ENCODE data around the gene FHAD1. TPM values are rescaled to one million over a fixed set of nuclear protein-coding genes. Genes with fewer than 3 reads are reported as not detected.

Gene FHAD1
- polyA plus RNA-seq, 3 donors = 0.67 to 0.69 TPM; not detected in 1

DNA sequence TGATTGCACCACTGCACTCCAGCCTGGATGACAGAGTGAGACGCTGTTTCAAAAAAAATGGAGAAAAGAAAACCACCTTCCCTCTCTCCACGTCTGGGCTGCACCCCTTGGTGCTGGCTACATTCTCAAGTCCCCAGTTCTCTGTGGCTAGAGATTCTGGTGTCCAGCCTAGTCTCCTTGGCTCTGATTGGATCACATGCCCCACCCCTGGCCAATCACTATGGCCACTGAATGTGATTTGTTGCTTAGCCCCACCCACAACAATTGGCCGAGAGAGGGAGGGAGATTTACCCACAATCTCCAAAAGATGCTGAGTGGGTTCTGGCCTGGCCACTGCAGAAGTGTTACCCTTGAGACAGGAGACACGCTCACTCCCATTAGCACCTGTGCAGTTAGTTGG, 39.4 kb downstream of the FHAD1 start:
- TF ChIP-seq, protein P1, sequence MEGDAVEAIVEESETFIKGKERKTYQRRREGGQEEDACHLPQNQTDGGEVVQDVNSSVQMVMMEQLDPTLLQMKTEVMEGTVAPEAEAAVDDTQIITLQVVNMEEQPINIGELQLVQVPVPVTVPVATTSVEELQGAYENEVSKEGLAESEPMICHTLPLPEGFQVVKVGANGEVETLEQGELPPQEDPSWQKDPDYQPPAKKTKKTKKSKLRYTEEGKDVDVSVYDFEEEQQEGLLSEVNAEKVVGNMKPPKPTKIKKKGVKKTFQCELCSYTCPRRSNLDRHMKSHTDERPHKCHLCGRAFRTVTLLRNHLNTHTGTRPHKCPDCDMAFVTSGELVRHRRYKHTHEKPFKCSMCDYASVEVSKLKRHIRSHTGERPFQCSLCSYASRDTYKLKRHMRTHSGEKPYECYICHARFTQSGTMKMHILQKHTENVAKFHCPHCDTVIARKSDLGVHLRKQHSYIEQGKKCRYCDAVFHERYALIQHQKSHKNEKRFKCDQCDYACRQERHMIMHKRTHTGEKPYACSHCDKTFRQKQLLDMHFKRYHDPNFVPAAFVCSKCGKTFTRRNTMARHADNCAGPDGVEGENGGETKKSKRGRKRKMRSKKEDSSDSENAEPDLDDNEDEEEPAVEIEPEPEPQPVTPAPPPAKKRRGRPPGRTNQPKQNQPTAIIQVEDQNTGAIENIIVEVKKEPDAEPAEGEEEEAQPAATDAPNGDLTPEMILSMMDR (IDR thresholded peaks at IDR 0.05) = no peak
- no peak overlapping the region for H3K4me3 Mint-ChIP-seq
- H3K36me3 Mint-ChIP-seq = no peaks in the 10 kb centered on the region

DNA sequence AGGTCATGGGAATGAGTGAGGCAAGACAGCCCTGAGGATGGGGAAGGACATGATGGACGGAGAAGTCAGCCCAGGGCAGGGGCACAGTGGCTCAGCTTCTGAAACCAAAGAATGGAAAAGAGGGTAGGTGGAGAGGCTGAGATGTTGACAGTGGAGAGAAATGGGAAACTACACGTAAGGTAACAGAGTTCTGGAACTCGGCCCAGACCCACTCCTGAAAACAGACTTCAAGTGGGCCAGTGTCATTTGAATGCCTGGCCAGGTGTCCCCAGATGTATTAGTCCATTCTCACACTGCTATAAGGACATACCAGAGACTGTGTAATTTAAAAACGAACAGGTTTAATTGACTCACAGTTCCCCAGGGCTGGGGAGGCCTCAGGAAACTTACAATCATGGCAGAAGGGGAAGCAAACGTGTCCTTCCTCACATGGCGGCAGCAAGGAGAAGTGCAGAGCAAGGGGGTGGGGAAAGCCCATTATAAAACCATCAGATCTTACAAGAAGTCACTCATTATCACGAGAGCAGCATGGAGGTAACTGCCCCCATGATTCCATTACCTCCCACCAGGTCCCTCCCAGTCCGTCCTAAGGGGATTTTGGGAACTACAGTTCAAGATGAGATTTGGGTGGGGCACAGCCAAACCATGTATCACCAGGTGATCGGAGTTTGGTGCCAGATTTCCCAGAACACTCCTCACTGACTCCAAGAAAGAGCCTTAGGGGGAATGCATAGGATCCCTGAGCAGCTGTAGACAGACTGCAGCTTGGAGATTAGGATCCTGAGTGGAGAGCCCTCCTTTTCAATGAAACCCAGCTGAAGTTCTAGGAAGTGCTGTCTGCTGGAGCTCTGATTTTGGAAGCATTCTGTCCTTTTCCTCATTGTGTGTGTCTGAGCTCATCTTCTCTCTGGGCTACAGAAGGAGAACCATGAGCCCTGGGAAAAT, 40.3 kb downstream of the FHAD1 start:
- H3K4me3 ChIP-seq (replicated peaks in 1 of 3; ENCODE audit: low read depth in 2 of 3, low read length in 3 of 3) = no peak overlapping the region
- TF ChIP-seq, protein P1 (IDR thresholded peaks at IDR 0.05) = no peak
- H3K36me3 Mint-ChIP-seq = no peaks in the 10 kb centered on the region
- peaks cover 8 to 19% of the 10 kb centered on the region in 2 donors for H3K9me3 ChIP-seq (replicated peaks in 1 of 2; ENCODE audit: control insufficient read depth in 1 of 2, insufficient read depth in 1 of 2, low read length in 2 of 2)
- intact Hi-C loops (cut with micrococcal nuclease) = no loop called here
- no peak overlapping the region for H3K9ac ChIP-seq (ENCODE audit: insufficient read depth, low read length, poor library complexity, severe bottlenecking)
- WGBS (ENCODE audit: insufficient coverage) = 53% methylated on average over 3 of the region's 9 CpGs
- no peak overlapping the region for H3K27ac ChIP-seq (ENCODE audit: low read depth in 1 of 2, low read length in 2 of 2)
- H3K27me3 ChIP-seq (ENCODE audit: control insufficient read depth in 2 of 2, insufficient read depth in 2 of 2, low read length in 2 of 2) = no peaks in the 10 kb centered on the region
- no peaks in the 10 kb centered on the region for H3K36me3 ChIP-seq (replicated peaks in 1 of 2; ENCODE audit: control insufficient read depth in 1 of 2, insufficient read depth in 2 of 2, low read length in 2 of 2)
- peak in 1 of 3 donors; percentile 46 for DNase-seq
- H3K9me3 Mint-ChIP-seq = peaks cover 11 to 25% (median 15%) of the 10 kb centered on the region in 7 donors
- H2AFZ ChIP-seq (ENCODE audit: insufficient read depth, low read depth, low read length, poor library complexity, severe bottlenecking) = no peak overlapping the region
- H3K27me3 Mint-ChIP-seq (ENCODE audit: low read depth in 3 of 3) = peaks cover 0 to 5% (median 4%) of the 10 kb centered on the region in 3 donors
- no peaks in the 10 kb centered on the region for H3K4me1 ChIP-seq (ENCODE audit: control insufficient read depth in 1 of 2, insufficient read depth in 2 of 2, low read length in 2 of 2)
- peak overlapping the region in 1 of 7 donors; percentile 70 for H3K27ac Mint-ChIP-seq
- H3K79me2 ChIP-seq (ENCODE audit: insufficient read depth, low read length) = no peaks in the 10 kb centered on the region
- no peaks in the 10 kb centered on the region for H4K20me1 ChIP-seq (ENCODE audit: insufficient read depth, low read length)
- H3K4me2 ChIP-seq (replicated peaks; ENCODE audit: extremely low read depth, low read length, poor library complexity, severe bottlenecking) = no peak overlapping the region
- no peaks in the 10 kb centered on the region for H3K4me1 Mint-ChIP-seq
- H3K4me3 Mint-ChIP-seq = no peak overlapping the region

More for the DNA sequence above, 39.4 kb downstream of the FHAD1 start:
- Mint-ChIP-seq H3K27me3 (ENCODE audit: low read depth in 3 of 3) (peaks cover 0 to 5% (median 4%) of the 10 kb centered on the region in 3 donors), H3K9me3 (peaks cover 9 to 20% (median 14%) of the 10 kb centered on the region in 7 donors), H3K4me1 (no peaks in the 10 kb centered on the region), H3K27ac (peak overlapping the region in 1 of 7 donors; percentile 0)
- DNase-seq = no peak
- Histone ChIP-seq H3K4me2 (replicated peaks; ENCODE audit: extremely low read depth, low read length, poor library complexity, severe bottlenecking) (no peak overlapping the region), H2AFZ (ENCODE audit: insufficient read depth, low read depth, low read length, poor library complexity, severe bottlenecking) (no peak overlapping the region), H3K79me2 (ENCODE audit: insufficient read depth, low read length) (no peaks in the 10 kb centered on the region), H3K36me3 (replicated peaks in 1 of 2; ENCODE audit: control insufficient read depth in 1 of 2, insufficient read depth in 2 of 2, low read length in 2 of 2) (no peaks in the 10 kb centered on the region), H4K20me1 (ENCODE audit: insufficient read depth, low read length) (no peaks in the 10 kb centered on the region), H3K9me3 (replicated peaks in 1 of 2; ENCODE audit: control insufficient read depth in 1 of 2, insufficient read depth in 1 of 2, low read length in 2 of 2) (peaks cover 8 to 14% of the 10 kb centered on the region in 2 donors), H3K27ac (ENCODE audit: low read depth in 1 of 2, low read length in 2 of 2) (no peak overlapping the region), H3K27me3 (ENCODE audit: control insufficient read depth in 2 of 2, insufficient read depth in 2 of 2, low read length in 2 of 2) (no peaks in the 10 kb centered on the region), H3K4me3 (replicated peaks in 1 of 3; ENCODE audit: low read depth in 2 of 3, low read length in 3 of 3) (no peak overlapping the region), H3K4me1 (ENCODE audit: control insufficient read depth in 1 of 2, insufficient read depth in 2 of 2, low read length in 2 of 2) (no peaks in the 10 kb centered on the region), H3K9ac (ENCODE audit: insufficient read depth, low read length, poor library complexity, severe bottlenecking) (no peak overlapping the region)
- intact Hi-C loops (cut with micrococcal nuclease) = no loop called here
- 100% methylated on average over 2 of the region's 4 CpGs for WGBS (ENCODE audit: insufficient coverage)
